Ascending aorta (tissue), 2 donors: ENCODE data around the gene PIAS4. TPM values are rescaled to one million over a fixed set of nuclear protein-coding genes. Genes with fewer than 3 reads are reported as not detected.

Experiments used
- DNase-seq, 2 donors: peaks; one replicate each; pipeline ENCODE4 v3.0.0-alpha.2; 2019; ENCODE audit warnings: low spot score in 2 of 2
- H3K27ac ChIP-seq, 2 donors: fragments of 200-600 bp; sonication (generic); one replicate each; pipeline ENCODE4 v1.5.1; 2016 to 2017; ENCODE audit warnings: mild to moderate bottlenecking in 1 of 2
- H3K27me3 ChIP-seq: fragments of 200-600 bp; sonication (generic); one replicate; pipeline ENCODE4 v1.5.1; 2017
- H3K36me3 ChIP-seq, 2 donors: fragments of 200-600 bp; sonication (generic); one replicate each; pipeline ENCODE4 v1.5.1; 2016
- H3K4me1 ChIP-seq, 2 donors: fragments of 200-600 bp; sonication (generic); one replicate each; pipeline ENCODE4 v1.5.1; 2016 to 2017; ENCODE audit warnings: mild to moderate bottlenecking in 1 of 2
- H3K4me3 ChIP-seq, 2 donors: fragments of 200-600 bp; sonication (generic); one replicate each; pipeline ENCODE4 v1.5.1; 2016 to 2017; ENCODE audit warnings: mild to moderate bottlenecking in 1 of 2
- H3K9me3 ChIP-seq, 2 donors: fragments of 200-600 bp; sonication (generic); one replicate each; pipeline ENCODE4 v1.5.1; 2016
- intact Hi-C: fragments of 100-400 bp; cut with DNase I; formaldehyde crosslinking; loops from one replicate; pipeline ENCODE4 v1.15.1; 2023
- total RNA-seq: library from RNA; depleted of rRNA; stranded (reverse); fragments of >200 nt; gene quantifications from one replicate; pipeline ENCODE4 v1.1.0, GENCODE V29; 2016
- TF ChIP-seq, protein P1 (sequence below), 3 experiments: fragments of 200-600 bp in 2 of 3; fragments of 450-650 bp in 1 of 3; sonication (generic) in 2 of 3; IDR thresholded peaks; one replicate each; pipeline ENCODE4 v1.5.1; 2016 to 2019; ENCODE audit warnings: antibody characterized with exemption in 3 of 3, mild to moderate bottlenecking in 1 of 3, moderate library complexity in 1 of 3

The PIAS4 gene
- total RNA-seq, 1 donor from 2014 or later = 30.8 TPM

DNA sequence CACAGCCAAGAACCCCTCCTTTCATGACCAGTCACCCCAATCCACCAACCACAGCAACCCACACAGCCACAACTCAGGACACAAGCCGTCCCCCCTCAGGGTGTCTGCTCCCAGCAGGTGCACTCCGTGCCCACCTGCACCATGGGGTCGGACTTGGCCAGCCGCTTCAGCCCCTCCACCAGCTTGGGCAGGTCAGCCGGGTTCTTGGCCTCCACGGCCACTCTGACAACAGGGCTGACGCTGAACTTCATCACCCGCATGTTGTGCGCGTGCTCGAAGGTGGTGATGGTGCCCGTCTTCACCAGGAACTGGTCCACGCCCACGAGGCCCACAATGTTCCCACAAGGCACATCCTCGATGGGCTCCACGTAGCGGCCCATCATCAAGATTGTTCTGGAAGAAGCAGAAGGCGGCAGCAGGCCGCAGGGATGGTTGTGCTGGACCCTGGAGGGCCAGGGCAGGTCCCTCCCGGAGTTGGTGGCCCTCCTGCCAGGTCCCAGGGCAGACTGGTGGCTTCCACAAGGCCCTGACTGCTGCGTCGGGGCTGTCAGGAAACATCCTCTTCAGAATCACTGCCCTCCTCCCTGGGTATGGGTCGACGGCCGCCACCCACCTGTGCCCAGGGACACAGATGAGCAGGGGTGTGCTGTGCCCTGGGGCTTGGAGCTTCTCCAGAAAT, 27.7 kb upstream of the PIAS4 start:
- no peak overlapping the region for H3K27ac ChIP-seq
- no peaks in the 10 kb centered on the region for H3K27me3 ChIP-seq
- TF ChIP-seq, protein P1, sequence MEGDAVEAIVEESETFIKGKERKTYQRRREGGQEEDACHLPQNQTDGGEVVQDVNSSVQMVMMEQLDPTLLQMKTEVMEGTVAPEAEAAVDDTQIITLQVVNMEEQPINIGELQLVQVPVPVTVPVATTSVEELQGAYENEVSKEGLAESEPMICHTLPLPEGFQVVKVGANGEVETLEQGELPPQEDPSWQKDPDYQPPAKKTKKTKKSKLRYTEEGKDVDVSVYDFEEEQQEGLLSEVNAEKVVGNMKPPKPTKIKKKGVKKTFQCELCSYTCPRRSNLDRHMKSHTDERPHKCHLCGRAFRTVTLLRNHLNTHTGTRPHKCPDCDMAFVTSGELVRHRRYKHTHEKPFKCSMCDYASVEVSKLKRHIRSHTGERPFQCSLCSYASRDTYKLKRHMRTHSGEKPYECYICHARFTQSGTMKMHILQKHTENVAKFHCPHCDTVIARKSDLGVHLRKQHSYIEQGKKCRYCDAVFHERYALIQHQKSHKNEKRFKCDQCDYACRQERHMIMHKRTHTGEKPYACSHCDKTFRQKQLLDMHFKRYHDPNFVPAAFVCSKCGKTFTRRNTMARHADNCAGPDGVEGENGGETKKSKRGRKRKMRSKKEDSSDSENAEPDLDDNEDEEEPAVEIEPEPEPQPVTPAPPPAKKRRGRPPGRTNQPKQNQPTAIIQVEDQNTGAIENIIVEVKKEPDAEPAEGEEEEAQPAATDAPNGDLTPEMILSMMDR (IDR thresholded peaks at IDR 0.05) = no peak
- H3K36me3 ChIP-seq = peaks cover 90 to 94% of the 10 kb centered on the region in 2 donors
- no peaks in the 10 kb centered on the region for H3K9me3 ChIP-seq
- H3K4me1 ChIP-seq = peaks cover 0 to 13% of the 10 kb centered on the region in 2 donors
- peak in 1 of 2 donors; percentile 60 for DNase-seq
- intact Hi-C loops = no loop called here
- no peak overlapping the region for H3K4me3 ChIP-seq

DNA sequence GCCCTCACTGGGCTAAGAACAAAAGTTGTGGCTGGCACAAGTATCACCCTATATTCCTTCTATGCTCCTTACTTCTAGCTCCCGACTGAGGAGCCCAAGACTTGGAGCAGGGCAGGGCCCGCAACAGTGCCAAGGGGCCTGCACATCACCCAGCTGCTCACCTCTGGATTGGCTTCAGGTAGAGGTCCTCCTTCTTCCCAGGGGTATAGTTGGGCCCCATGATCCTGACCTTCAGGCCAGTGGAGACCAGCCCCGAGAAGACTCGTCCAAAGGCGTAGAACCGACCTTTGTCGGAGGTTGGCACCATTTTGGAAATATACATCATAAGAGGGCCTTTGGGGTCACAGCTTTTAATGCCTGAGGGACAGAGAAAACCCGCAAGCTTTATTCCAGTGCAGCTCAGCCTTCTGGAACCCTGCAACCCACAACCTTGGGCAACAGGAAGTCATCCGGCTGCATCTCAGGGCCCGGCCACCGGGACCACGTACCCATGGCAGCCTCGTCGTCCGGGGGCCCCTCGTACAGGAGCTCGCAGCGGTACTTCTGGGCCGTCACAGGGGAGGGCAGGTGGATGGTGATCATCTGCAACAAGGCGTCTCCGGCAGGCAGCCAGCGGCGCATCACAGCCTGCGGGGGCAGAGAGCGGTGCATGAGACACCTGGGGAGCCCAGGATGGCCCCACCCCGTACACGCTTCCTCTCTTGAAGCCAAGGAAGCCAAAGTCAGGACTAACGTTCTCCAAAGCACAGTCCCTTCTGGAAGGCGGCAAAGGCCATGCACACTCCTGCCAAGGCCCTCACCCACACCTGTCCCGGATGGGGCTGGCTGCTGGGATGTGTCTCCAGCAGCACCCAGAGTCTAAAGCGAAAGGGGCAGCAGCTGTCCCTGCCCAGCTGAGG, 26.9 kb upstream of the PIAS4 start:
- Histone ChIP-seq H3K36me3 (peaks cover 86 to 88% of the 10 kb centered on the region in 2 donors), H3K27ac (no peak overlapping the region), H3K4me1 (peaks cover 1 to 15% of the 10 kb centered on the region in 2 donors), H3K4me3 (no peak overlapping the region), H3K9me3 (no peaks in the 10 kb centered on the region), H3K27me3 (no peaks in the 10 kb centered on the region)
- TF ChIP-seq, protein P1 (IDR thresholded peaks at IDR 0.05) = no peak
- intact Hi-C loops = no loop called here
- DNase-seq = no peak

DNA sequence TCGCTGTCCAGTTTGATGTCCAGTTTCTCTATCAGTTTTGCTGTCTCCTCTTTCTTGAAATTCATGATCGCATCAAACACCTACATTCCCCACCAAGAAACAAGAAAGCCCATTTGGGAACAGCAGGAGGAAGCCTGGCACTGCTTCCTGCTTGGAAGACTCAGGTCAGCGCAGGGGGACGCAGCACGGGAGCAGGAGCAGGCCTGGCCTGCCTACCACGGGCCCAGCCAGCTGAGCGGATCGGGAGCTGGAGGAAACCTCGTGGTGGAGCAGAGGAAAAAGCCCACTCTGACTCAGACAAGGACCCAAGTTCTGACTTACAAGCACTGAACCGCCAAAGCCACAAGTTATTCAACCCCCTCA, 26.2 kb upstream of the PIAS4 start:
- no peak overlapping the region for H3K27ac ChIP-seq
- peaks cover 79 to 80% of the 10 kb centered on the region in 2 donors for H3K36me3 ChIP-seq
- H3K4me1 ChIP-seq = peaks cover 6 to 19% of the 10 kb centered on the region in 2 donors
- no peak for DNase-seq
- no peak overlapping the region for H3K4me3 ChIP-seq
- TF ChIP-seq, protein P1 (IDR thresholded peaks at IDR 0.05) = no peak
- H3K27me3 ChIP-seq = no peaks in the 10 kb centered on the region
- H3K9me3 ChIP-seq = no peaks in the 10 kb centered on the region
- intact Hi-C loops = no loop called here

DNA sequence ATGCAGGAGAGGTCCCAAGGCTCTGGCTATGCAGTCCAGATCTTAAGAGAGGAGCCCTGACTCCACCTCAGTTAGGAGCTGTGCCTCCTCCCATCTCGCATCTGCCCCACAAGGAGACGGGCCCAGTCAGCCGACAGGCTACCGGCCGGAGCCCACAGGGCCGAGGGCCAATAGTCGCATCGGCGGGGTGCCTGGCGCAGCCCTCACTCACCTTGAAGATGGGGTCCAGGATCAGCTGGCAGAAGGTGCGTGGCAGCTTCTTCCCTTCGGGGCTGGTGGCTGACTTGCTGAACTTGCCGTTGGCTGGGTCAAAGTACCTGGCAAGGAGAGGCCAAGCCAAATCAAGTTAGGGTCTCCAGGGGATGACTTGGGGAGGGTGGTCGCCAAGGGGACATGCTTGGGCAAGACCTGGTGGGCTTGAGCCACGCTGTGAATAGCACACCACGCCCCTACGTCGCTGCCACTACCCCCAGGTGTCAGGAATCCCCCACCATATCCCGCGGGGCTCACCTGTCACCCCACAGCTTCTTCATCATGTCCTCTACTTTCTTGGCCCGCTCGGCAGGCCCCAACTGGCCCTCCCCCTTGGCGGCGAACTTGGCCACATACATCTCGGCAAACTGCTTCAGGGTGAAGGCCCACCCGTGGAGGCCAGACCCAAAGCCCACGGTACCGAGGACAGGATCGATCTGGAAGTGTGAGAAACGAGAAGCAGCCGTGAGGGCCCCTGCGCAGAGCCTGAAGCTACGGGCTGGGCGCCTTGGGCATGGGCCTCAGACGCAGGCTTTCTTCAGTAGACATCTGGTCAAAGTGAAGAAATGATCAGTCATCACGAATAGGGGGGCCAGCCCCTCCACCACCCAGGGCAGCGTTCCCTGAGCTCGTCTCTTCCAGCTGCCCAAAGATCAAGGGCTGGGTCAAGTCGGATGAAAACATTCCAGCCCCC, 25.5 kb upstream of the PIAS4 start:
- peaks cover 72 to 74% of the 10 kb centered on the region in 2 donors for H3K36me3 ChIP-seq
- H3K27me3 ChIP-seq = no peaks in the 10 kb centered on the region
- DNase-seq = no peak
- H3K27ac ChIP-seq = no peak overlapping the region
- TF ChIP-seq, protein P1 (IDR thresholded peaks at IDR 0.05) = no peak
- intact Hi-C loops = no loop called here
- H3K4me1 ChIP-seq = peaks cover 6 to 25% of the 10 kb centered on the region in 2 donors
- H3K9me3 ChIP-seq = no peaks in the 10 kb centered on the region
- no peak overlapping the region for H3K4me3 ChIP-seq
